Psoas muscle (tissue), 8 donors: ENCODE results near the gene ORAI3. TPM values are rescaled to one million over a fixed set of nuclear protein-coding genes. Genes with fewer than 3 reads are reported as not detected.
A peak's percentile ranks its signal among the peaks of the same experiment; 100 is the strongest.

Source experiments
- ATAC-seq, 4 donors: fragments of 200-7000 bp; cut with Tn5 transposase; one replicate each; pipeline ENCODE4 v1.9.1; 2020; ENCODE audit warnings: moderate library complexity in 3 of 4, mild to moderate bottlenecking in 2 of 4
- DNase-seq, 2 donors: peaks; one replicate each; pipeline ENCODE4 v3.0.0-alpha.2; 2020
- H3K27ac ChIP-seq: fragments of 200-600 bp; one replicate; pipeline ENCODE4 v1.8.0; 2022
- H3K27me3 ChIP-seq, 3 donors: fragments of 200-600 bp in 1 of 3; one replicate each; pipeline versions ENCODE4 v1.6.1 to v1.8.0; 2013 to 2022; ENCODE audit warnings: low read length in 2 of 3, mild to moderate bottlenecking in 2 of 3, moderate library complexity in 1 of 3; ENCODE audit not compliant: insufficient read depth in 3 of 3
- H3K36me3 ChIP-seq, 2 donors: fragments of 200-600 bp in 1 of 2; one replicate each; pipeline versions ENCODE4 v1.6.1 to v1.8.0; 2013 to 2022; ENCODE audit warnings: low read depth in 1 of 2, mild to moderate bottlenecking in 1 of 2, moderate library complexity in 1 of 2; ENCODE audit not compliant: insufficient read depth in 1 of 2
- H3K4me1 ChIP-seq: fragments of 200-600 bp; one replicate; pipeline ENCODE4 v1.8.0; 2022
- H3K4me3 ChIP-seq: fragments of 200-600 bp; one replicate; pipeline ENCODE4 v1.8.0; 2022; ENCODE audit warnings: mild to moderate bottlenecking
- H3K9me3 ChIP-seq: fragments of 200-600 bp; one replicate; pipeline ENCODE4 v1.8.0; 2022
- CTCF ChIP-seq: fragments of 200-600 bp; IDR thresholded peaks from one replicate; pipeline ENCODE4 v1.8.0; 2022; ENCODE audit warnings: antibody characterized with exemption
- WGBS, 3 donors: extraction: QIAGEN DNeasy Blood & Tissue Kit; methylation state at CpG; one replicate each; pipeline versions ENCODE4 v1.1.6 to v1.1.7; 2013; 5-methylcytosine and 5-hydroxymethylcytosine counted together
- intact Hi-C, 2 donors: fragments of 100-400 bp; cut with DNase I; formaldehyde crosslinking; loops; one replicate each; pipeline versions ENCODE4 v1.11.0 to v1.14.2; 2022
- polyA plus RNA-seq, 3 donors: library from polyadenylated mRNA; stranded (reverse); fragments of 200-250 nt; gene quantifications; one replicate each; pipeline ENCODE4 v1.2.3, GENCODE V29; 2013
- total RNA-seq, 4 donors: library from RNA; stranded (reverse); fragmentation: NEBNext Ultra II Directional in 2 of 4; extraction: Animal tissue kit (Norgen Biotek cat#: 25700) in 2 of 4; gene quantifications; one replicate each; pipeline versions ENCODE4 v1.2.1 to v1.2.4, GENCODE V29; 2021 to 2023
- donor health status: healthy with polysubstance abuse.
- donor health status: DM: no; HTN: no; CAD: no; lungs with moderate emphysema.
- donor health status: Bipolar disorder and iron deficiency.
- donor health status: healthy.
- donor health status: DM: yes; HTN: yes; CAD: no.
- donor health status: DM: no; HTN: no; CAD: no.
- donor health status: DM: no; HTN: no; CAD: no.
- donor health status: DM: yes; HTN: yes; CAD: no.

ORAI3 gene
- total and polyA plus RNA-seq, 7 donors, result 3.5 to 6.0 (median 5.2) TPM

GRCh38 chr16:30944352-30944751, 4.5 kb upstream of the ORAI3 start:
- ATAC-seq, result no peak
- H3K36me3 ChIP-seq, result peaks cover 0 to 23% of the 10 kb centered on the region in 2 donors
- intact Hi-C loops, result no loop called here

GRCh38 chr16:30946671-30947540, 2.0 kb upstream of the ORAI3 start:
- DNase-seq, result no peak

More at GRCh38 chr16:30944352-30944751, 4.5 kb upstream of the ORAI3 start:
- Histone ChIP-seq H3K27ac (no peak overlapping the region), H3K4me3 (no peak overlapping the region), H3K4me1 (peaks cover 11% of the 10 kb centered on the region), H3K9me3 (no peaks in the 10 kb centered on the region), H3K27me3 (no peaks in the 10 kb centered on the region)
- DNase-seq, result no peak
- TF ChIP-seq CTCF, result no peak

GRCh38 chr16:30947541-30947858, 1.4 kb upstream of the ORAI3 start:
- intact Hi-C loops, result no loop called here
- peak overlapping the region; percentile 16 for H3K27ac ChIP-seq
- no peak for ATAC-seq
- no peak for TF ChIP-seq CTCF
- H3K36me3 ChIP-seq, result peaks cover 0 to 19% of the 10 kb centered on the region in 2 donors
- peaks cover 14% of the 10 kb centered on the region for H3K4me1 ChIP-seq
- DNase-seq, result no peak
- no peaks in the 10 kb centered on the region for H3K27me3 ChIP-seq
- H3K4me3 ChIP-seq, result no peak overlapping the region
- no peaks in the 10 kb centered on the region for H3K9me3 ChIP-seq
- 82 to 92% (median 90%) methylated on average over 2 to 3 of the region's 3 CpGs for WGBS, 3 donors

More at GRCh38 chr16:30946671-30947540, 2.0 kb upstream of the ORAI3 start:
- WGBS, 3 donors, result 88 to 91% (median 89%) methylated on average over 37 to 38 of the region's 38 CpGs
- Histone ChIP-seq H3K4me1 (peaks cover 19% of the 10 kb centered on the region), H3K4me3 (no peak overlapping the region), H3K9me3 (no peaks in the 10 kb centered on the region), H3K27ac (no peak overlapping the region), H3K36me3 (peaks cover 0 to 23% of the 10 kb centered on the region in 2 donors), H3K27me3 (no peaks in the 10 kb centered on the region)
- no peak for TF ChIP-seq CTCF
- intact Hi-C loops, result no loop called here
- no peak for ATAC-seq

- Histone ChIP-seq H3K36me3 (peaks cover 0 to 14% of the 10 kb centered on the region in 2 donors), H3K27ac (peak overlapping the region; percentile 91), H3K4me3 (peak overlapping the region; percentile 99), H3K4me1 (peaks cover 14% of the 10 kb centered on the region), H3K9me3 (no peaks in the 10 kb centered on the region), H3K27me3 (no peaks in the 10 kb centered on the region)
- DNase-seq (peak; percentile 84 to 88), ATAC-seq (peak; percentile 25 to 69 (median 42))
- intact Hi-C loops, result no loop called here
- 31 to 38% (median 33%) methylated on average over 40 to 44 of the region's 44 CpGs for WGBS, 3 donors
- TF ChIP-seq CTCF, result no peak
Measured at GRCh38 chr16:30947859-30948666, 805 bp upstream of the ORAI3 start.
